Measurements from ENCODE around the gene SLC38A4. TPM values are rescaled to one million over a fixed set of nuclear protein-coding genes. Genes with fewer than 3 reads are reported as not detected.

SLC38A4 gene
- total RNA-seq, 1 experiment from 2014 or later = 0.96 TPM

- Histone ChIP-seq H2AFZ (ENCODE audit: low read length) (no peak overlapping the region), H2BK120ac (ENCODE audit: low read depth, low read length, poor library complexity, severe bottlenecking) (no peak overlapping the region), H3K27me3 (ENCODE audit: insufficient read depth, low read length) (no peaks in the 10 kb centered on the region), H3K14ac (ENCODE audit: insufficient read depth, low read length) (no peak overlapping the region), H3K4ac (ENCODE audit: low read depth, low read length) (no peak overlapping the region), H3K4me1 (ENCODE audit: insufficient read depth, low read length) (no peaks in the 10 kb centered on the region), H2AK5ac (ENCODE audit: insufficient read length, low read length) (no peak overlapping the region), H2BK5ac (ENCODE audit: insufficient read length, low read length) (no peak overlapping the region), H3K4me2 (ENCODE audit: insufficient read depth, insufficient read length, low read length) (no peak overlapping the region), H3K27ac (ENCODE audit: insufficient read length, low read depth, low read length) (no peak overlapping the region), H3K18ac (ENCODE audit: insufficient read length, low read depth, low read length) (no peak overlapping the region), H2BK15ac (ENCODE audit: low read depth, low read length) (no peak overlapping the region), H3K9me3 (ENCODE audit: control insufficient read depth, low read depth, low read length) (no peaks in the 10 kb centered on the region), H3K9ac (ENCODE audit: extremely low read depth, insufficient read length, low read length) (no peak overlapping the region), H4K20me1 (ENCODE audit: control insufficient read depth, insufficient read depth, insufficient read length) (no peaks in the 10 kb centered on the region), H2BK12ac (ENCODE audit: insufficient read length, low read depth, low read length) (no peak overlapping the region), H4K8ac (replicated peaks; ENCODE audit: insufficient read length, low read depth, low read length) (no peak overlapping the region), H3K56ac (ENCODE audit: insufficient read length, low read depth, low read length) (no peak overlapping the region), H3K23me2 (ENCODE audit: insufficient read length, low read depth, low read length, poor library complexity, severe bottlenecking) (no peaks in the 10 kb centered on the region), H3T11ph (ENCODE audit: low read length) (no peak overlapping the region), H3K23ac (ENCODE audit: insufficient read length, low read depth, low read length) (no peak overlapping the region), H4K5ac (ENCODE audit: insufficient read length, low read depth, low read length) (no peak overlapping the region), H3K79me1 (ENCODE audit: insufficient read depth, low read depth, low read length, poor library complexity, severe bottlenecking) (no peaks in the 10 kb centered on the region), H3K79me2 (ENCODE audit: insufficient read depth, low read length) (no peaks in the 10 kb centered on the region), H4K91ac (ENCODE audit: insufficient read length, low read depth, low read length) (no peak overlapping the region), H2BK20ac (ENCODE audit: low read depth, low read length, poor library complexity, severe bottlenecking) (no peak overlapping the region)
- Mint-ChIP-seq H3K27me3 (ENCODE audit: low read depth) (no peaks in the 10 kb centered on the region), H3K4me3 (no peak overlapping the region), H3K4me1 (no peaks in the 10 kb centered on the region), H3K27ac (no peak overlapping the region), H3K9me3 (peaks cover 12 to 22% of the 10 kb centered on the region in 2 experiments), H3K36me3 (ENCODE audit: insufficient read depth in 1 of 3, low read depth in 3 of 3) (peaks cover 6 to 16% (median 15%) of the 10 kb centered on the region in 3 experiments; a peak in 6 of 7 replicates)
- TF ChIP-seq CTCF (conservative IDR thresholded peaks at IDR 0.05) = no peak
- no CpG with 5 or more reads among the region's 3 CpGs for WGBS (ENCODE audit: extremely low coverage, insufficient read length, low lambda C conversion rate)
- no peak for DNase-seq
Measured at GRCh38 chr12:46754550-46754949, 71.2 kb downstream of the SLC38A4 start.
